GM19397 (cell line): Measurements from ENCODE around the gene OFD1.
A peak's percentile ranks its signal among the peaks of the same experiment; 100 is the strongest.

Source experiments
- ATAC-seq: cut with Tn5 transposase; IDR thresholded peaks from one replicate; pipeline ENCODE4 v1.9.1; 2021; ENCODE audit warnings: mild to moderate bottlenecking, moderate library complexity; ENCODE audit not compliant: unreplicated experiment

Gene OFD1, protein sequence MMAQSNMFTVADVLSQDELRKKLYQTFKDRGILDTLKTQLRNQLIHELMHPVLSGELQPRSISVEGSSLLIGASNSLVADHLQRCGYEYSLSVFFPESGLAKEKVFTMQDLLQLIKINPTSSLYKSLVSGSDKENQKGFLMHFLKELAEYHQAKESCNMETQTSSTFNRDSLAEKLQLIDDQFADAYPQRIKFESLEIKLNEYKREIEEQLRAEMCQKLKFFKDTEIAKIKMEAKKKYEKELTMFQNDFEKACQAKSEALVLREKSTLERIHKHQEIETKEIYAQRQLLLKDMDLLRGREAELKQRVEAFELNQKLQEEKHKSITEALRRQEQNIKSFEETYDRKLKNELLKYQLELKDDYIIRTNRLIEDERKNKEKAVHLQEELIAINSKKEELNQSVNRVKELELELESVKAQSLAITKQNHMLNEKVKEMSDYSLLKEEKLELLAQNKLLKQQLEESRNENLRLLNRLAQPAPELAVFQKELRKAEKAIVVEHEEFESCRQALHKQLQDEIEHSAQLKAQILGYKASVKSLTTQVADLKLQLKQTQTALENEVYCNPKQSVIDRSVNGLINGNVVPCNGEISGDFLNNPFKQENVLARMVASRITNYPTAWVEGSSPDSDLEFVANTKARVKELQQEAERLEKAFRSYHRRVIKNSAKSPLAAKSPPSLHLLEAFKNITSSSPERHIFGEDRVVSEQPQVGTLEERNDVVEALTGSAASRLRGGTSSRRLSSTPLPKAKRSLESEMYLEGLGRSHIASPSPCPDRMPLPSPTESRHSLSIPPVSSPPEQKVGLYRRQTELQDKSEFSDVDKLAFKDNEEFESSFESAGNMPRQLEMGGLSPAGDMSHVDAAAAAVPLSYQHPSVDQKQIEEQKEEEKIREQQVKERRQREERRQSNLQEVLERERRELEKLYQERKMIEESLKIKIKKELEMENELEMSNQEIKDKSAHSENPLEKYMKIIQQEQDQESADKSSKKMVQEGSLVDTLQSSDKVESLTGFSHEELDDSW

DNA sequence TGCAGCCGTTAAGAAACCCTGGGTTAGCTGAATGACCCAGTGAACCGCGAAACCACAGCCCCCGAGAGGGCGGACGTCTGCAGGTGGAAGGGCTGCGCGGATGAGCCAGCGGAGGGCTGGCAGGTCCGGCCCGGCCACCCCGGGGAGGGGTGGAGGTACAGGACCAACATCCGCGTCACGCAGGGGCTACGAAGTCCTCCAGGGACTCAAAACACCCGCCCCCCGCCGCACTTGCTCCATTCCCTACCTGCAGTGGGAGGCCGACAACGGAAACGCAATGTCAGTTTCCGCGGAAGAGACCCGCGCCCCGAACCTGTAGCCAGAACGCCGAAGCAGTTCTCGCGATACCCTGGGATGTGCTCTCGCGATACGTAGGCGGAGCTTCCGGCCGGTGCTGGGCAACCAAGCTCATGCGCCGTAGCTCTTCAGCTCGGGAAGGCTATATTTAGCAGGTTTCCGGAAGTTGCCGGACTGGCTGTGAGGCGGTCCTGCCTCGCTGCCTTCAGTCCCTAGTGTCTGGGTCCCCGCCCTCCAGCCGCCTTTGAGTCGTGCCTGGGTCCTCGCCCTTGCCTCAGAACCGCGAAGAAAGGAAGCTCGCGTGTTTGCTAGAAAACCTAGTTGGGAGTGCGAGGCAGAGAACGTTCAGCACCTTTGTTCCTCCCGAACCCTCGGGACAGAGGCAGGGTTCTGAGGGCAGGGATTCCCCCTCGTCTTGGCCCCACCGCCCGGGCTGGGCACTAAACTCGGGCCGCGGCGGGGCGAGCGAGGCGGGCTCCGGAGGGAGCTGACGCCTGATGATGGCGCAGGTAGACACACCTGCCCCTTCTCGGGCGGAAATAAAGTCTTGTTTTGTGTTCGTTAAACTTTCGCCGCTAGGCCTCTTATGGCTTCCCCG, at the start of gene OFD1, which contains the start of gene TRAPPC2:
Gene OFD1, plus strand, starts transcription at position 471 of the 895 bp plus-strand sequence. Its CDS starts 324 bp downstream, at position 795.
Gene TRAPPC2, minus strand, starts transcription at position 343 of the 895 bp plus-strand sequence. CDS start 14,657 bp downstream, outside the sequence.
- ATAC-seq = peak; percentile 89

DNA sequence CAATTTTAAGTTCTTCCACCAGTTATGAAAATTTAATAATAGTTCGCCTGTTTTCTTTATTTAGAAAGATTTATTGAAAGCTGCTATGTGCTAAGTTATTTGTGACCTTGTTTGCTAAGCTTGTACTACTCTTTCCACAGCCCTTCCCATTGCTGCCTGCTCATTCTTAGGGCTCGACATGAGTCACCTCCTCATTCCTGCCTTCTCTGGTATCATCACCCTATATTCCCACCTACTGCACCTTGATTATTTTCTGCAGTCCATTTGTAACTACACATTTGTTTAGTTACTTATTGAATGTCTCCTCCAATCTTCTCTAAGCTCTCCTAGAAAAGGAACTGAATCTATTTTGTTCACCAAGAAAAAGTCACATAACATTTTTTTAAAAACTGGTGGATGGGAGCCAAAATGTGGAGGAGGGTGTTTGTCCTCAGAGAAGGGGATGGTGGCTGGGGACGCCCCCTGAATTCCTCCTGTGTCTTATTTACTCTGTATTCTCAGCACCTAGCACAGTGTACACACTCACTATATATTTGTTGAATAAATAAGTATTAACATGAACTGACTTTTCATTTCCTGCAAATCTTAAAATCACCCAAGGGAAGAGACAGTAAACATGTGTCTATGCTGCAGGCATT, 49.3 kb upstream of the OFD1 start:
- no peak for ATAC-seq

DNA sequence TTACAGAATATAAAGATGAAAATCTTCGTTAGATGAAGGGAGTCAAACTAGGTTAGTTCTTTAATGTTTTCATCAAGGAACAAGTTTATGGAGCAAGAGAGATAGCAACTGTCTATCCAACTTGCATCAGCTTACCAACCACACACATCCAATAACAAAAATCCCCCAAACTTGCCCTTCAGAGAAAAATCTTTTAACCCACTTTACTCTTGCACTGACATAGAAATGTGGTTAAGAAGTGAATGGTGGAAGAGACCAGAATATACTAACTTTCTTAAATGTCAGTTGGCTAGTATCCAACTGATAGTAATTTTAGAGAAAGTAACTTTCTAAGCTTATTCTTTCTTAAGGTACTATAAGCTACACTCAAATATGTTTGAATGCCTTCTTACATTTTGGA, 47.3 kb upstream of the OFD1 start:
- ATAC-seq = no peak

DNA sequence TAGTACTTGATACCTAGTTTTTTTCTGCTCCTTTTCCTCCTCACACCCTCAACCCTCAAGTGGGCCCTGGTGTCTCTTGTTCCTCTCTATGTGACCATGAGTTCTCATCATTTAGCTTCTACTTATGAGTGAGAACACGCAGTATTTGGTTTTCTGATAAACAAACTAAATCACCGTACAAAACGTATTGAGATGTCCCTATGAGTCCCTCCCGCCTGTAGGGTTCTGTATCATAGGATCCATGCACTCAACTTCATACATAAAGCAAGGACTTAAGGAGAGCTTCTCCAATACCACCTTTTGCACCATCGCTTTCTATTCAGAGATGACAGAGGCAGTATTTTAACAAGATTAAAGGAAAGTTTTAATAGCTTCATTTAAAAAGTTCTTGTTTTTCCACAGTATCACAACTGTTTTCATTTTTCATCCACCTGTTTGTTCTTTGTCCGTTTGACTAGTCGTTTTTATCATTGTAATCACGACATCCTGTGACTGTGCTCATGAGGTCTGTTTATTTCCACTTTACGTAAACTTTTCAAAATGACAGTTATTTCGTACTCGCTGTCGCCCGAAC, 46.1 kb upstream of the OFD1 start:
- ATAC-seq = no peak

DNA sequence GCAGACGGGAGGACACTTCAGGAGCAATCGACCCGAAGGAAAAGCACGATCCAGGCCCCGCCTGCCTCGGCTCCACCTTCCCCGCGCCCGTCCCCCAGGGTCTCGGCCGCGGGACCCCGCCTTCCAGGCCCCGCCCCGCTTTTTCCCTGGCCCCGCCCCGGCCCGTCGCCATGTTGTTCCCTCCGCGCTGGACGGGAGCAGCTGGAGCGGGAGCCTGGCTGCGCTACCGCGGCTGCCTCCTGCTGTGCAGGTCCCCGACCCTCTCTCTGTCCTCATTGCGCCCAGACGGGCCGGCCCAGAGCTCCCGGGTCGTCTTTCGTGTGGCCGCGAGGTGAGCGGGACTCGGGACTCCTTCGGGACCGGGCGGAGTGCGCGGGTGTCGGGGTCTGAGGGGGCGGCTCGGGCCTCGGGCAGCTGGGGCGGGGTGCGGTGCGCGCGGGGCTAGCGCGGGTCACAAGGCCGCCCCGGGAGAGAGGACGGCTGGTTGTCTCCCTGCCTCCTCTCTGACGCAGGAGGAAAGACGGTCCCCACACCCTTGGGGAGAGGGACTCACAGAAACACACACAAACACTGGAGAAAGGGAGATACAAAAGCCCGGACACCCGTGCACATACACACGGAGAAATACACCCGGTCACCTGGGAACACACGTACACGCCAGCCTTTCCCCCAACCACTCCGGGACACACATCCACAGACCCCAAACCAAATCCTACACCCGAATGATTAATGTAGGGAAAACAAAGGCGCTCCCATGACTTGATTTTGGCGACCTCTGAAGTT, 45.4 kb upstream of the OFD1 start, which contains the start of gene RAB9A:
Gene RAB9A, plus strand, starts transcription at position 171 of the 783 bp plus-strand sequence. CDS start 19,619 bp downstream, outside the sequence.
- ATAC-seq = peak; percentile 79

DNA sequence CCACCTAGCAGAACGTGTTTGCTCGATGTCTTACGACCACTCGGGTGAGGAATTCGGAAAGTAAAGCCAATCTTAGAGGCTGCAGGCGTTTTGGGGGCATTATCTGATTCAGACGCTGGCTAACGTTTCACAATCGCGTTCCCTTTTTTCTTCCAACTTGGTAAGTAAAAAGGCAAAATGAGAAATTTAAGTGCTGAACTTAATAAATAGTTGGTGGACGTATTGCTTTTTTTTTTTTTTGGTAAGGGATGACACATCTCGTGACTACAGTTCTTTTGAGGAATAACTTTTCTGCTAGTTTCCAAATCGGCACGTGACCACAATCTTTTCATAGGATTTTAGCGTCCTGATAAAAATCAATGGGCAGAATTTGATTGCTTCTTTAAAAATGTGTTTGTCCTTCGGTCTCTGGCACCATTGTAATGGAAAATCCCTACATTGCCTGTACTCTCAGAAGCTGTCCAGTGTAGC, 44.8 kb upstream of the OFD1 start:
- ATAC-seq = no peak

DNA sequence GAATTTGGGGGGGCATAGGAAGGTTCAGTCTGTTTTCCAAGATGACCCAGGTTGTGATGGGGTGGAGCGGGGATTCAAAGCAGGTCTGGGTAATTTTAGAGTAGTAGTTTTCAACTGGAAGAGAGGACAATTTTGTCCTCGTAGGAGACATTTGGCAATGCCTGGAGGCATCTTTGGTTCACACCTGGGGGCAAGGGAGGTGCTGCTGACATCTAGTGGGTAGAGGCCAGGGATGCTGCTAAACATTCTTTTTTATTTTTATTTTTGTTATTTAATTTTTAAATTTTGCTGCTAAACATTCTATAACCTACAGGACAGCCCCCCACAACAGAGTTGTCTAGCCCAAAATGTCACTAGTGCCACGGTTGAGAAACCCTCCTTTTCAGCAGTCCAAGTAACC, 43.7 kb upstream of the OFD1 start:
- no peak for ATAC-seq

DNA sequence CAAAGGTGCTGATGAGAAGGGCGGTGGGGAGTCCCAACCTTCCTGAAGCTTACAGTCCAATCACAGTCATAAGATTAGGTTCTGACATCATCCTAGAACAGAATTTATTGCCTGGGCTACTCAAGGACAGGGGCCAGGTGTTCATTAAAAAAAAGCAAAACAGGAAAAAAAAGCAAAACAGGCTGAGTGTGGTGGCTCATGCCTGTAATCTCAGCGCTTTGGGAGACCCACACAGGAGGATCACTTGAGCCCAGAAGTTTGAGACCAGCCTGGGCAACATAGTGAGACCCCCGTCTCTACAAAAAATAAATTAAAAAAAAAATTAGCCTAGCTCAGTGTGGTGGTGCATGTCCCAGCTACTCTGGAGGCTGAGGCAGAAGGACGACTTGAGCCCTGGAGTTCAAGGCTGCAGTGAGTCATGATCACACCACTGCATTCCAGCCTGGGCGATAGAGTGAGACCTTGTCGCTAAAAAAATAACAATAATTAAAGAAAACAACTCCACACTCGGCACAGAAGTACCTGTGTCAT, 42.6 kb upstream of the OFD1 start:
- no peak for ATAC-seq

DNA sequence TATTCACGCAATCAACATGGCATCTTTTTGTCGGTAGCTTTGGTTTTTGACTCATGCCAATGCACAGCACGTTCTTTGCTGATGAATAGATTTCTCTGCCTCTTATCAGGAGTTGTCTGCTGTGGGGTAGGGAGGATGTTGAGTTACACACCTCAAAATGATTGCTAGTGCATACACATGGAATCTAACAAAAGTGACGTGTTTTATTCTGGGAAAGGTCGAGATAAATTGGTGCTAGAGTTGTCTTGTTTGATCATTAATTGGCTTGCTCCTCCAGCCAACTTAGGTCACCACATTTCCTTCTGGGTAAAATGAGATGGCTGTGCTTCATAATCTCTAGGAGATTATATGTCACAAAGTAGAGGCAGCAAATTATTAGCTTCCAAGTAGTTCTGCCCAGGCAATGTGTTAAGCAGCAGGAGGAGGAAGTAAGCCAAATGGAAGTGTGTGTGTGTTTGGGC, 41.7 kb upstream of the OFD1 start:
- ATAC-seq = no peak

DNA sequence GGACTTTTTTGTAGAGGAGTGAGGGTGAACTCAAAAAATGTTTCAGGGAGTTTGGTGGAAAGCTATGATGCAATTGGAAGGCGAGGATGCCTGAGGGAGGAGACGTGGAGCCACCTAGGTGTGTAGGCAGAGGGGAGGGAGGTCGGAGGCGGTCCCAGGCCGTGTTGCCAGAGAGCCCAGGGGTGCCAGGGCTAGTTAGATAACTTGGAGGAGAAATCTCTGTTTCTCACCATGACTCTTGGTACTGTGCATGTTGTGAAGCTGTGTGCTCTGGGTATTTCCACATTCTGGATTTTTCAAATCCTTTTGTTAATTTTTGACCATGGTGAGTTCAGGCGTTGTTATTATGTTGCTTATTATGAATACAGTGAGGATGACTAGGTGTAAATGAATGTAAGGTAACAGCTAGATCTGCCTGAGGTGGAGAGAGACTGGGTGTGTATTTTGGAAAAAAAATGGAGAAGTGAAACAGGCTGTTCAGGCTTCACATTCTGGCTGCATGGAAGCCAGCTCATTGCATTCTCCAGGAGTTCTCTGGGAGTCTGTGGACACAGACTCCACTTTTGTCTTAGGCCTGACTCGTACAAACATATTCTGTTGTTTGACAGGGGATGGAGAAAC, 41.1 kb upstream of the OFD1 start:
- ATAC-seq = no peak

DNA sequence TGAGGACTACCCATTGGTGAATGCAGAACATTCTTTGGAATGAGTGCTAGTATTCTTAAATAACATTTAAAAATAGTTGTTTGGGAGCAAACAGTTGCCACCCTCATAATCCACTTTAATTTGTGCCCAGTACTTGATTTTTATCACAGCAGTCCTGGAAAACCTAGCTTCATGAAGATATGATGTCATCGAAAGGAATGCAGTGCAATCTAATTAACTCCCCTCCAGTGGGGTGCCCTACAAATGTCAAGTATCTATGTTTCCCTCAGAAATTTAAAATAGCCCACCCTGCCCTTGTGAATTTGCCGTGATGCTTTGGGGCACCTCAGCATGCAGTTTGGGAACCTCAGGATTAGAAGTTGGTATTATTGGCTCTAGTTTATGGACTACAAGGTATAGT, 40.2 kb upstream of the OFD1 start:
- ATAC-seq = no peak

DNA sequence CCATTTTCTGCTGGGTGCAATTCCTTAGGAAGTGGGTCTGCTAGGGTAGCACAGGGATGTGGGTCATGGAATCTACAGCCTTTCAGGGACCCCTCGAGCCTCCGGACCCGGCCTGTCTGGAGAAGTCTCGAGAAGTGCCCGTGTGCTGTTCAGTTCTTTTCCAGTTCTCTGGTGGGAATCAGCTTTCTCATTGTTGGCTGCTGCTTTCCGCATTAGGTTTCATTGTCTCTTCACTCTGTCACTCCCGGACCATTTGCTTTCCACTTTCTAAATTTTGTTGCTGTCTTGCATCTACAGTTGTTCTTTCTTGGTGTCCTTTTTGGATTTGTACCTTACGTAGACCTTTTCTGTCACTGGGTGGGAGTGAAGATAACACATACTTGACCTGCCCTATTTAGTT, 39.6 kb upstream of the OFD1 start:
- ATAC-seq = no peak

DNA sequence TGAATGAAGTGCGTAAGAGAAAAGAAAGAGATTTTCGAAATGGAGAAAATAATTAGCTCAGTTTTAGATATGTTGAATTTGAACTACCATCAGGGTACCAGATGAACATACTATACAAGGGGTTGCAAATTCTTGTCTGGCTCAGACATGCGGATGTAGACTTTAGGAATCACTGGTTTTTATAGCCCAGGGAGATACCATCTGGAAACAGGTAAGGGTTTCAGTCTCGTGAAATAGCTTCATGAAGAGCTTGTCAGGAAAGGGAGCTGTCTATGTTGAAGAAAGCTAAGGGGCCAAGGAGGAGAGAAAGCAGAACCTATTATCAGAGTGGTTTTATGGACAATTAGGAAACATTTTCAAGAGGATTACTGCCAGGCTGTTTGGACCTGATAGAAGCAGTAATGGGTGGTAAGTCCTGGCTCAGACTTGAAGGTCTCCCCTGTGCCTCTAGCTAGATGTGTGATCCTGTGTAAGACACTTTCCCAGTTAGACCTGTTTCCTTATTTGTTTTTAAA, 38.9 kb upstream of the OFD1 start:
- ATAC-seq = no peak

DNA sequence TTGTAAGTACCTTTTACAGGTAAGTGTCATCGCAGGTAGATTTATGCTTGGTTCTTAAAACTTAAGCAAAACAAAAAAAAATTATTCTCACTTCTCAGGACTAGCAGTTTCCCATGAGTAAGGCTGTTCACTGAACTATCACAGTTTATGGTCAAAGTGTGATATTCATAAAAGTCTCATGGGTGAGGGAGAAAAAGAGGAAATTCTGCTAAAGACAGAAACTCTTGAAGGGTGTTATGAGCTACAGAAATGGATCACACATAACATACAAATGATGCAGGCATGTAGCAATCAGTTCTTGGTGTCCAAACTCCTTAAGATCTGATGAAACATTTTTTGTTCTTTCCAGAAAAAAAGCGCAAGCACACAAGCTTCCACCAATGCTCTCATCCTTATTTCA, 37.1 kb upstream of the OFD1 start:
- no peak for ATAC-seq

DNA sequence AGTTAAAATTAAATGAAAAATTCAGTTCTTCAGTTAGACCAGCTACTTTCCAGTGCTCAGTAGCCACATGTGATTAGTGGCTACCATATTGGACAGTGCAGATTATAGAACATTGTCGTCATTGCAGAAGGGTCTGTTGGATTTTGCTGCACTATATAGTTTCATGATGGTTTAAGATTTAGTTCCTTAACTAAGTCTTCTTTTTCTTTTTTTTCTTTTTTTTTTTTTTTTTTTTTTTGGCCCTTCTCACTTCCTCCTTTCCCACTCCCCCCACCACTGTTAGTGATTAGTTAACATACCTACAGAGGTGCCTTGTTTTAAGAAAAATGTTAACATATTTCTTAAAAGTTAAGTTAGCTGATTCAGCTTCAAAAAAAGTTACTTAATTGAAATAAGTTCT, 36.6 kb upstream of the OFD1 start:
- ATAC-seq = no peak

DNA sequence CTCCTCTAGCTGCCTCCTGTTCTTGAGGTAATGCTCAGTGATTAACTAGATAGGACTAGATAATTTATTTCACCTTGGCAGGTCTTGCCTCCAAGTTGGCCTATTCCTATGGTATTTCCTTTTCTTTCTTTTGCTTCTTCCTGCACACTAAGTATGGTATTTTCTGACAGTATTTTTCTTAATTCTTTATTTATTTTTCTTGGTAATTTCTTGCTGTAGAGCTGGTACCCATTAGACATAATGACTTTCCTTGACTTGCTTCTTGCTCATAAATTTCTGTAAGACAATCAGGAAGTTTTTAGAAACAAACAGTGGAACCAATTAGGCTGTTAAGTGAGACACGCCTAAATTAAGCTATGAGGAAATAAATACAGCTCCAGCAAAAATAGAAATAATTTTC, 36.1 kb upstream of the OFD1 start:
- no peak for ATAC-seq

DNA sequence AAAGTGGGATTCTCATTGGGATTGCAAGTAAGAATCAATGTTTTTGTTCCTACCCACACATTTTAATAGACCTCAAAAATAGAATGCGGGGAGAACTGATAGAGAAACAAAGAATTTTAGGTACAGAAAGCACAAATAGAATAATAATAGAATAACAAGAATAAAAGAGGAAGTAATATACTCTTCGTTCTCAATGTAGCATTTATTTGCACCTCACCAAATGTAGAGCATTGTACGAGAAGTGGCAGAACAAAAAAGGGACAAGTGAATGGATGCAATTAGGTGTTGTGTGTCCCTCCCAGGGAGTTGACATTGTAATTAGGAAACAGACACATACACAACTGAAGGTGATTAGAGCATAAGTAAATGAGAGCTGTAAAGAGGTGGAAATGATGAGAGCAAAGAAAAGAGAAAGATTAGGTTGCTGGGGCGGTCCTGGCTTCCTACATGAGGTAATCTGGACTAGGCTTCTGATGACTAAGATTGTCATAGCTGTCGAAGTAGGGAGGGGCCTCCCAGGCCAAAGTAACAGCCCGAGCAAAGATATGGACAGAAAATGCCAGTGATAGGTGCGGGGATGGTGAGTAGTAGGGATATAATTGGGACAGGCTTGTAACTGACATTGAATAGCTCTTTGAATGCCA, 35.2 kb upstream of the OFD1 start:
- ATAC-seq = no peak
